AG09309 (cell line): Measurements from ENCODE around the gene PC.
A peak's percentile ranks its signal among the peaks of the same experiment; 100 is the strongest.

ENCODE experiments used
- DNase-seq: peaks from one replicate; pipeline ENCODE4 v3.0.0-alpha.2; 2010; ENCODE audit warnings: low read depth
- H3K4me3 ChIP-seq: 2 replicates; pipeline ENCODE4 v1.5.1; 2011; ENCODE audit warnings: mild to moderate bottlenecking, low read depth, low read length, moderate library complexity; ENCODE audit not compliant: control insufficient read depth
- TF ChIP-seq, protein P1 (sequence below): IDR thresholded peaks from 2 replicates; pipeline ENCODE4 v1.5.1; 2011; ENCODE audit warnings: mild to moderate bottlenecking, low read depth, low read length, inconsistent platforms; ENCODE audit not compliant: insufficient read depth, control insufficient read depth; ENCODE audit errors: missing control alignments

The PC gene

GRCh38 chr11:66845876-66846212, 112.3 kb downstream of the PC start:
- TF ChIP-seq, protein P1, sequence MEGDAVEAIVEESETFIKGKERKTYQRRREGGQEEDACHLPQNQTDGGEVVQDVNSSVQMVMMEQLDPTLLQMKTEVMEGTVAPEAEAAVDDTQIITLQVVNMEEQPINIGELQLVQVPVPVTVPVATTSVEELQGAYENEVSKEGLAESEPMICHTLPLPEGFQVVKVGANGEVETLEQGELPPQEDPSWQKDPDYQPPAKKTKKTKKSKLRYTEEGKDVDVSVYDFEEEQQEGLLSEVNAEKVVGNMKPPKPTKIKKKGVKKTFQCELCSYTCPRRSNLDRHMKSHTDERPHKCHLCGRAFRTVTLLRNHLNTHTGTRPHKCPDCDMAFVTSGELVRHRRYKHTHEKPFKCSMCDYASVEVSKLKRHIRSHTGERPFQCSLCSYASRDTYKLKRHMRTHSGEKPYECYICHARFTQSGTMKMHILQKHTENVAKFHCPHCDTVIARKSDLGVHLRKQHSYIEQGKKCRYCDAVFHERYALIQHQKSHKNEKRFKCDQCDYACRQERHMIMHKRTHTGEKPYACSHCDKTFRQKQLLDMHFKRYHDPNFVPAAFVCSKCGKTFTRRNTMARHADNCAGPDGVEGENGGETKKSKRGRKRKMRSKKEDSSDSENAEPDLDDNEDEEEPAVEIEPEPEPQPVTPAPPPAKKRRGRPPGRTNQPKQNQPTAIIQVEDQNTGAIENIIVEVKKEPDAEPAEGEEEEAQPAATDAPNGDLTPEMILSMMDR = no peak
- DNase-seq = no peak
- no peak overlapping the region for H3K4me3 ChIP-seq

DNA sequence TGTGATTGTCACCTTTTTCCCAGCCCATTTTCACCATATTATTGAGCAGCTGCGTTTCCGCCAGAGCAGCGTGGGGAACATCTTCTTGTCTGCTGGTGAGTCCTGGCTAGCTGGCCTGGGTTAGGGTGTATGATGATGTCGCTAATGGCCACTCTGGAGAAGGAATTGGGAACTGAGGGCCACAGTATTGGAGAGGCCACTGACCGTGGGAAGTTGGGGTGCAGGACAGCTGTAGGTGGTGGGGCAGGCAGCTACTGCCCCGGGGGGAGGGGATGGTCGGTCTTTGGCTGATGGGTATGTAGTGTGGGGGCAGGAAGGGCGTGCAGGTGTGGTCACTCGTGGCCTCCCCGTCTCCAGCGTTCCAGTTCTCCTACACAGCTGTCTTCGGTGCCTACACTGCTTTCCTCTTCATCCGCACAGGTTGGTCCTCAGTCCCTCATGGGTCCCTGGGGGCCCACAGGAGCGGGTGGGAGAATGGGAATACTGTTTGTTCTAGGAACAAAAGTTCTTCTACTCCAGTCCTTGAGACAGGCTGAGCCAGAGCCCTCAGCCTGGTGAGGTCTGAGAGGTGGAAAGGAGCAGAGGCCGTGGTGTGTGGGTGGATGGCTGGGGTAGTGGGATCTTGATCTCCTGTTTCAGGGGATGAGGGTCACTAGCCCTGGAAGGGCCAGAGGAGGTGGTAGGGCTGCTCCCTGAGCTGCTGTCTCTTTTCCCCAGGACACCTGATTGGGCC, 112.9 kb downstream of the PC start:
- H3K4me3 ChIP-seq = no peak overlapping the region
- TF ChIP-seq, protein P1 = no peak
- DNase-seq = no peak

GRCh38 chr11:66844496-66845142, 113.6 kb downstream of the PC start:
- no peak for DNase-seq
- TF ChIP-seq, protein P1 = no peak
- peak overlapping the region; percentile 98 for H3K4me3 ChIP-seq

DNA sequence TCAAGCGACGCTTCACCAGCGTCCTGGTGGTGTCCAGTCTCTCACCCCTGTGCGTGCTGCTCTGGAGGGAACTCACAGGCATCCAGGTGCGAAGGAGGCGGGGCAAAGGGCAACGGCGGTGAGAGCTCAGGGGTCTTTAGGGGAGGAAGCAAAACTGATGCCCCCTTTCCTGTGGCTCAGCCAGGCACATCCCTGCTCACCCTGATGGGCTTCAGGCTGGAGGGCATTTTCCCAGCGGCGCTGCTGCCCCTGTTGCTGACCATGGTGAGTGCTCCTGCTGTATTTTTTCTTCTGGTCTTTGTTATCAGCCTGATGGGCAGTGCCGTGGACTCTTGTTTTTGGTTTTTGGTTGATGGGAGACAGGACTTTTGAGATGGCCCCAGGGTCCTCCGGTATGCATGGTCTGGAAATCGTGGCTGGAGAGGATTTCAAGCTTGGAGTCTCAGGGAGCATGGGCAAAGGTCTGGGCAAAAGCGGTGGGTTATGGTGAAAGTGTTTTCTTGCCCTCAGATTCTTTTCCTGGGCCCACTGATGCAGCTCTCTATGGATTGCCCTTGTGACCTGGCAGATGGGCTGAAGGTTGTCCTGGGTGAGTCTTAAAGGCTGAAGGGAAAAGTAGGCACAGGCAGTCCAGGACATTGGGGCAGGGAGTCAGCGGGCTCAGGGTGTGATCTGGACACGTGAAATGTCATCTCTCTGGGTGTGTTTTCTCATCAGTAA, 114.2 kb downstream of the PC start:
- TF ChIP-seq, protein P1 = no peak
- H3K4me3 ChIP-seq = peak overlapping the region; percentile 98
- no peak for DNase-seq

DNA sequence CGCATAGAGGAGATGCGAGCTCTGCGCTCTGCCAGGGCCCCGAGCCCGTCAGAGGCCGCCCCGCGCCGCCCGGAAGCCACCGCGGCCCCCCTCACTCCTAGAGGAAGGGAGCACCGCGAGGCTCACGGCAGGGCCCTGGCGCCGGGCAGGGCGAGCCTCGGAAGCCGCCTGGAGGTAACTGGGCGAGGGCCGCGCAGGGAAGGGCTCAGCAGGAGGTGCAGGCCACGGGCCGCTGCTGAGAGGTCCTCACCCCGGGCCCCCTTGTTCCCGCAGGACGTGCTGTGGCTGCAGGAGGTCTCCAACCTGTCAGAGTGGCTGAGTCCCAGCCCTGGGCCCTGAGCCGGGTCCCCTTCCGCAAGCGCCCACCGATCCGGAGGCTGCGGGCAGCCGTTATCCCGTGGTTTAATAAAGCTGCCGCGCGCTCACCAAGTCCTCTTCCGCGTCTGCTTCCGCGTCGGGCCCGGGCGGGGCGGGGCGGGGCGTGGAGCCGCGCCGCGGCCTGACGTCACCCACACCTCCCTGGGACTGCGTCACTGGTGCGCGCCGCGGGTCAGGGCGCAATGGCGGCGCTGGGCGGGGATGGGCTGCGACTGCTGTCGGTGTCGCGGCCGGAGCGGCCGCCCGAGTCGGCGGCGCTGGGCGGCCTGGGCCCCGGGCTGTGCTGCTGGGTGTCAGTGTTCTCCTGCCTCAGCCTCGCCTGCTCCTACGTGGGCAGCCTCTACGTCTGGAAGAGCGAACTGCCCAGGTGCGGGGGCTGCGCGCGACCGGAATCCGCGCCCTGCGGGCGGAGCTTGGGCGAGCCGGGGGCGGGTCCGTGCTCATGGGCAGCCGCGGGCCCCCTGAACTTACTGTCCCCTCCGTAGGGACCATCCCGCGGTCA, 115.0 kb downstream of the PC start, which contains the start of gene RCE1:
Gene RCE1 (plus strand): TSS at position 546 of the 880 bp plus-strand sequence. CDS start 15 bp downstream, at position 561.
- TF ChIP-seq, protein P1 = no peak
- peak within 1 kb of the TSS; percentile 98 for H3K4me3 ChIP-seq

GRCh38 chr11:66842501-66842895, 115.7 kb downstream of the PC start:
- TF ChIP-seq, protein P1 = no peak
- DNase-seq = no peak
- peak overlapping the region; percentile 98 for H3K4me3 ChIP-seq

More for the DNA sequence above, 115.0 kb downstream of the PC start, which contains the start of gene RCE1:
- DNase-seq = peak; percentile 35
